ENCODE measurements around the gene SHH. TPM values are rescaled to one million over a fixed set of nuclear protein-coding genes. Genes with fewer than 3 reads are reported as not detected.

Gene SHH
- total RNA-seq, 1 donor from 2014 or later, result 0.16 TPM

- Histone ChIP-seq H4K20me1 (ENCODE audit: insufficient read depth, low read length) (no peaks in the 10 kb centered on the region), H3K4me1 (ENCODE audit: insufficient read depth, low read length) (no peaks in the 10 kb centered on the region), H3K36me3 (ENCODE audit: insufficient read depth, low read length) (no peaks in the 10 kb centered on the region), H3K9me3 (ENCODE audit: insufficient read depth, low read depth, low read length) (peaks cover 3% of the 10 kb centered on the region), H3K4me3 (ENCODE audit: insufficient read depth, low read depth, low read length) (no peak overlapping the region), H3K9ac (ENCODE audit: low read length) (no peak overlapping the region), H3K4me2 (ENCODE audit: low read length) (no peak overlapping the region), H2AFZ (ENCODE audit: low read depth, low read length) (no peak overlapping the region), H3K27ac (ENCODE audit: low read depth, low read length) (no peak overlapping the region), H3K79me2 (ENCODE audit: insufficient read depth, low read length) (no peaks in the 10 kb centered on the region), H3K27me3 (ENCODE audit: insufficient read depth, low read length) (peaks cover 12% of the 10 kb centered on the region)
- TF ChIP-seq CTCF (IDR thresholded peaks at IDR 0.05; ENCODE audit: insufficient read depth, low read depth, low read length), result no peak
- no peak for TF ChIP-seq EZH2 (IDR thresholded peaks at IDR 0.05; ENCODE audit: insufficient read depth, low read length)
- H3K27ac Mint-ChIP-seq (ENCODE audit: unreplicated experiment), result no peak overlapping the region
- H3K27me3 Mint-ChIP-seq (ENCODE audit: low read depth, unreplicated experiment), result peaks cover 42% of the 10 kb centered on the region
- FAIRE-seq (no peak), DNase-seq (ENCODE audit: low read depth) (no peak)
- peaks cover 5% of the 10 kb centered on the region for H3K4me1 Mint-ChIP-seq (ENCODE audit: low read depth, unreplicated experiment)
- no peak overlapping the region for H3K4me3 Mint-ChIP-seq (ENCODE audit: unreplicated experiment)
- H3K9me3 Mint-ChIP-seq (ENCODE audit: unreplicated experiment), result peaks cover 3% of the 10 kb centered on the region
- peaks cover 3% of the 10 kb centered on the region for H3K36me3 Mint-ChIP-seq (ENCODE audit: low read depth, unreplicated experiment)
These were observed 8.5 kb upstream of the SHH start for GRCh38 chr7:155820788-155821187.

- H3K79me2 ChIP-seq (ENCODE audit: insufficient read depth, low read length), result no peaks in the 10 kb centered on the region
- H2AFZ ChIP-seq (ENCODE audit: low read depth, low read length), result no peak overlapping the region
- peaks cover 2% of the 10 kb centered on the region for H3K4me1 Mint-ChIP-seq (ENCODE audit: low read depth, unreplicated experiment)
- H3K9me3 ChIP-seq (ENCODE audit: insufficient read depth, low read depth, low read length), result peaks cover 3% of the 10 kb centered on the region
- peaks cover 3% of the 10 kb centered on the region for H3K4me1 ChIP-seq (ENCODE audit: insufficient read depth, low read length)
- H3K27ac Mint-ChIP-seq (ENCODE audit: unreplicated experiment), result no peak overlapping the region
- H3K4me3 ChIP-seq (ENCODE audit: insufficient read depth, low read depth, low read length), result no peak overlapping the region
- H3K4me3 Mint-ChIP-seq (ENCODE audit: unreplicated experiment), result no peak overlapping the region
- TF ChIP-seq CTCF (IDR thresholded peaks at IDR 0.05; ENCODE audit: insufficient read depth, low read depth, low read length) (no peak), EZH2 (IDR thresholded peaks at IDR 0.05; ENCODE audit: insufficient read depth, low read length) (no peak)
- FAIRE-seq (no peak), DNase-seq (ENCODE audit: low read depth) (no peak)
- no peak overlapping the region for H3K4me2 ChIP-seq (ENCODE audit: low read length)
- no peaks in the 10 kb centered on the region for H3K36me3 ChIP-seq (ENCODE audit: insufficient read depth, low read length)
- peaks cover 3% of the 10 kb centered on the region for H3K36me3 Mint-ChIP-seq (ENCODE audit: low read depth, unreplicated experiment)
- H3K27me3 Mint-ChIP-seq (ENCODE audit: low read depth, unreplicated experiment), result peaks cover 48% of the 10 kb centered on the region
- H4K20me1 ChIP-seq (ENCODE audit: insufficient read depth, low read length), result no peaks in the 10 kb centered on the region
- peaks cover 12% of the 10 kb centered on the region for H3K27me3 ChIP-seq (ENCODE audit: insufficient read depth, low read length)
- H3K27ac ChIP-seq (ENCODE audit: low read depth, low read length), result no peak overlapping the region
- no peak overlapping the region for H3K9ac ChIP-seq (ENCODE audit: low read length)
- H3K9me3 Mint-ChIP-seq (ENCODE audit: unreplicated experiment), result peaks cover 3% of the 10 kb centered on the region
These were observed 8.0 kb upstream of the SHH start for GRCh38 chr7:155820246-155820645.

GRCh38 chr7:155819186-155819585 is 6.9 kb upstream of the SHH start:
- peaks cover 50% of the 10 kb centered on the region for H3K27me3 Mint-ChIP-seq (ENCODE audit: low read depth, unreplicated experiment)

More at GRCh38 chr7:155819186-155819585, 6.9 kb upstream of the SHH start:
- peaks cover 3% of the 10 kb centered on the region for H3K4me1 ChIP-seq (ENCODE audit: insufficient read depth, low read length)
- no peaks in the 10 kb centered on the region for H3K36me3 ChIP-seq (ENCODE audit: insufficient read depth, low read length)
- no peak for TF ChIP-seq CTCF (IDR thresholded peaks at IDR 0.05; ENCODE audit: insufficient read depth, low read depth, low read length)
- TF ChIP-seq EZH2 (IDR thresholded peaks at IDR 0.05; ENCODE audit: insufficient read depth, low read length), result no peak
- H3K27me3 ChIP-seq (ENCODE audit: insufficient read depth, low read length), result peaks cover 13% of the 10 kb centered on the region
- no peak overlapping the region for H3K4me3 ChIP-seq (ENCODE audit: insufficient read depth, low read depth, low read length)
- H2AFZ ChIP-seq (ENCODE audit: low read depth, low read length), result no peak overlapping the region
- no peak overlapping the region for H3K9ac ChIP-seq (ENCODE audit: low read length)
- H3K4me2 ChIP-seq (ENCODE audit: low read length), result no peak overlapping the region
- Mint-ChIP-seq H3K9me3 (ENCODE audit: unreplicated experiment) (peaks cover 3% of the 10 kb centered on the region), H3K4me1 (ENCODE audit: low read depth, unreplicated experiment) (no peaks in the 10 kb centered on the region), H3K27ac (ENCODE audit: unreplicated experiment) (no peak overlapping the region), H3K36me3 (ENCODE audit: low read depth, unreplicated experiment) (peaks cover 3% of the 10 kb centered on the region), H3K4me3 (ENCODE audit: unreplicated experiment) (no peak overlapping the region)
- peaks cover 3% of the 10 kb centered on the region for H3K9me3 ChIP-seq (ENCODE audit: insufficient read depth, low read depth, low read length)
- H3K27ac ChIP-seq (ENCODE audit: low read depth, low read length), result no peak overlapping the region
- FAIRE-seq (no peak), DNase-seq (ENCODE audit: low read depth) (no peak)
- no peaks in the 10 kb centered on the region for H3K79me2 ChIP-seq (ENCODE audit: insufficient read depth, low read length)
- H4K20me1 ChIP-seq (ENCODE audit: insufficient read depth, low read length), result no peaks in the 10 kb centered on the region
